Esophagus muscularis mucosa (tissue), 4 donors: ENCODE data around the gene GJB6. TPM values are rescaled to one million over a fixed set of nuclear protein-coding genes. Genes with fewer than 3 reads are reported as not detected.

Source experiments
- DNase-seq: peaks from one replicate; pipeline ENCODE4 v3.0.0-alpha.2; 2017; ENCODE audit errors: extremely low spot score
- H3K27ac ChIP-seq, 4 donors: fragments of 200-600 bp; sonication (generic); replicated peaks in 1 of 4; 1 replicate in 3 of 4; 2 replicates in 1 of 4; pipeline ENCODE4 v1.5.1; 2016 to 2019; ENCODE audit warnings: mild to moderate bottlenecking in 1 of 4
- H3K27me3 ChIP-seq, 4 donors: fragments of 200-600 bp; sonication (generic); one replicate each; pipeline versions ENCODE4 v1.5.1 to v1.6.0; 2016 to 2019
- H3K36me3 ChIP-seq, 4 donors: fragments of 200-600 bp; sonication (generic); one replicate each; pipeline ENCODE4 v1.5.1; 2016 to 2019
- H3K4me1 ChIP-seq, 4 donors: fragments of 200-600 bp; sonication (generic); one replicate each; pipeline ENCODE4 v1.5.1; 2016 to 2019
- H3K4me3 ChIP-seq, 4 donors: fragments of 200-600 bp; sonication (generic); 1 replicate in 2 of 4; 2 replicates in 2 of 4; pipeline ENCODE4 v1.5.1; 2016 to 2019; ENCODE audit warnings: mild to moderate bottlenecking in 4 of 4, moderate library complexity in 1 of 4
- H3K9me3 ChIP-seq, 4 donors: fragments of 200-600 bp; sonication (generic); 1 replicate in 3 of 4; 2 replicates in 1 of 4; pipeline ENCODE4 v1.5.1; 2016 to 2019
- EP300 ChIP-seq: sonication (generic); formaldehyde crosslinking; IDR thresholded peaks from one replicate; pipeline ENCODE4 v1.6.1; 2017; ENCODE audit warnings: antibody characterized with exemption
- POLR2A ChIP-seq: fragments of 450-650 bp; IDR thresholded peaks from one replicate; pipeline ENCODE4 v1.6.1; 2017; ENCODE audit warnings: antibody characterized with exemption, moderate library complexity, mild to moderate bottlenecking, low read depth
- POLR2AphosphoS5 ChIP-seq, 2 donors: sonication (generic); formaldehyde crosslinking; IDR thresholded peaks; one replicate each; pipeline ENCODE4 v1.6.1; 2017; ENCODE audit warnings: antibody characterized with exemption in 2 of 2
- WGBS: methylation state at CpG from one replicate; pipeline ENCODE4 v1.1.5; 2018; 5-methylcytosine and 5-hydroxymethylcytosine counted together
- intact Hi-C: fragments of 100-400 bp; cut with DNase I; formaldehyde crosslinking; loops from one replicate; pipeline ENCODE4 v1.15.1; 2023
- total RNA-seq, 4 donors: library from RNA; depleted of rRNA; stranded (reverse); fragments of >200 nt; gene quantifications; one replicate each; pipeline versions ENCODE4 v1.1.0 to v1.2.1, GENCODE V29; 2016
- TF ChIP-seq, protein P1 (sequence below), 3 experiments: fragments of 200-600 bp in 2 of 3; fragments of 450-650 bp in 1 of 3; sonication (generic) in 2 of 3; IDR thresholded peaks; one replicate each; pipeline ENCODE4 v1.5.1; 2017 to 2019; ENCODE audit warnings: antibody characterized with exemption in 3 of 3, mild to moderate bottlenecking in 2 of 3, moderate library complexity in 1 of 3

The GJB6 gene
- total RNA-seq, 4 donors from 2014 or later: not detected

DNA sequence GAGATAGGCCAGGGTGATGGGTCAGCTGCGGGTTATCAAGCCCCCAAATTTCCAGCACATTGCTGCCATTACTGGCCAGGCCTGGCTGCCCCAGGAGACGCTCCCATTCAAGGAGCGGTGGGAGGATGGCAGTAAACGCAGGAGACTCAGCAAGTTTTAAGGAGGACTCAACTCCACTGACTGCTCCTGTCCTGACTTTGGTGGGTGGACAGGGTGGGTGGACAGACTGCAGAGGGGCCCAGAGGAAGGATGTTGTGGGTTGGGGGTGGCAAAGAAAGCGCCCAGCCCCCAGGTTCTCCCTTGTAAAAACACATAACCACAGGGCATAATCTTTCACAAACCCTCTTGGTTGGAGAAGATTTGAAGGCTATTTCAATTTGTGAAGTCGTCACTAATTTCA lies 4.4 kb downstream of the GJB6 start:
- intact Hi-C loops: no loop called here
- H3K36me3 ChIP-seq: no peaks in the 10 kb centered on the region
- H3K9me3 ChIP-seq: no peaks in the 10 kb centered on the region
- no peak overlapping the region for H3K27ac ChIP-seq
- DNase-seq: peak; percentile 86
- peaks cover 9 to 18% (median 13%) of the 10 kb centered on the region in 4 donors for H3K4me1 ChIP-seq
- no peak for TF ChIP-seq EP300
- no peak for TF ChIP-seq POLR2A
- WGBS: 67% methylated on average over 3 of the region's 6 CpGs
- peaks cover 0 to 52% (median 12%) of the 10 kb centered on the region in 4 donors for H3K27me3 ChIP-seq
- H3K4me3 ChIP-seq: no peak overlapping the region

- TF ChIP-seq POLR2AphosphoS5 (IDR thresholded peaks at IDR 0.05) (no peak), POLR2A (no peak), EP300 (no peak)
- TF ChIP-seq, protein P1, sequence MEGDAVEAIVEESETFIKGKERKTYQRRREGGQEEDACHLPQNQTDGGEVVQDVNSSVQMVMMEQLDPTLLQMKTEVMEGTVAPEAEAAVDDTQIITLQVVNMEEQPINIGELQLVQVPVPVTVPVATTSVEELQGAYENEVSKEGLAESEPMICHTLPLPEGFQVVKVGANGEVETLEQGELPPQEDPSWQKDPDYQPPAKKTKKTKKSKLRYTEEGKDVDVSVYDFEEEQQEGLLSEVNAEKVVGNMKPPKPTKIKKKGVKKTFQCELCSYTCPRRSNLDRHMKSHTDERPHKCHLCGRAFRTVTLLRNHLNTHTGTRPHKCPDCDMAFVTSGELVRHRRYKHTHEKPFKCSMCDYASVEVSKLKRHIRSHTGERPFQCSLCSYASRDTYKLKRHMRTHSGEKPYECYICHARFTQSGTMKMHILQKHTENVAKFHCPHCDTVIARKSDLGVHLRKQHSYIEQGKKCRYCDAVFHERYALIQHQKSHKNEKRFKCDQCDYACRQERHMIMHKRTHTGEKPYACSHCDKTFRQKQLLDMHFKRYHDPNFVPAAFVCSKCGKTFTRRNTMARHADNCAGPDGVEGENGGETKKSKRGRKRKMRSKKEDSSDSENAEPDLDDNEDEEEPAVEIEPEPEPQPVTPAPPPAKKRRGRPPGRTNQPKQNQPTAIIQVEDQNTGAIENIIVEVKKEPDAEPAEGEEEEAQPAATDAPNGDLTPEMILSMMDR (IDR thresholded peaks at IDR 0.05): no peak
- no peaks in the 10 kb centered on the region for H3K36me3 ChIP-seq
- intact Hi-C loops: no loop called here
- H3K27me3 ChIP-seq: peaks cover 0 to 47% (median 8%) of the 10 kb centered on the region in 4 donors
- H3K27ac ChIP-seq: no peak overlapping the region
- peaks cover 7 to 13% (median 10%) of the 10 kb centered on the region in 4 donors for H3K4me1 ChIP-seq
- peak; percentile 64 for DNase-seq
- no peaks in the 10 kb centered on the region for H3K9me3 ChIP-seq
- WGBS: 83% methylated on average over 7 of the region's 8 CpGs
- no peak overlapping the region for H3K4me3 ChIP-seq
Measured at GRCh38 chr13:20227288-20227687, 4.8 kb downstream of the GJB6 start.

GRCh38 chr13:20222553-20222952 lies 9.6 kb downstream of the GJB6 start:
- H3K27ac ChIP-seq: no peak overlapping the region
- intact Hi-C loops: no loop called here
- H3K27me3 ChIP-seq: peaks cover 0 to 32% (median 0%) of the 10 kb centered on the region in 4 donors
- 77% methylated on average over 5 of the region's 5 CpGs for WGBS
- no peak overlapping the region for H3K4me3 ChIP-seq
- no peaks in the 10 kb centered on the region for H3K9me3 ChIP-seq
- DNase-seq: no peak
- no peaks in the 10 kb centered on the region for H3K36me3 ChIP-seq
- no peaks in the 10 kb centered on the region for H3K4me1 ChIP-seq
- no peak for TF ChIP-seq POLR2AphosphoS5 (IDR thresholded peaks at IDR 0.05)
- no peak for TF ChIP-seq EP300
- TF ChIP-seq POLR2A: no peak
- TF ChIP-seq, protein P1 (IDR thresholded peaks at IDR 0.05): no peak

- intact Hi-C loops: no loop called here
- H3K4me1 ChIP-seq: no peaks in the 10 kb centered on the region
- DNase-seq: no peak
- no peak overlapping the region for H3K27ac ChIP-seq
- H3K36me3 ChIP-seq: no peaks in the 10 kb centered on the region
- TF ChIP-seq, protein P1 (IDR thresholded peaks at IDR 0.05): no peak
- TF ChIP-seq EP300 (no peak), POLR2AphosphoS5 (IDR thresholded peaks at IDR 0.05) (no peak), POLR2A (no peak)
- no peaks in the 10 kb centered on the region for H3K9me3 ChIP-seq
- 68% methylated on average over 5 of the region's 6 CpGs for WGBS
- H3K27me3 ChIP-seq: peaks cover 0 to 24% (median 0%) of the 10 kb centered on the region in 4 donors
- H3K4me3 ChIP-seq: no peak overlapping the region
Measured at GRCh38 chr13:20221772-20222171, 10.3 kb downstream of the GJB6 start.

GRCh38 chr13:20219577-20219976 lies 12.5 kb downstream of the GJB6 start:
- intact Hi-C loops: no loop called here
- Histone ChIP-seq H3K27ac (no peak overlapping the region), H3K27me3 (peaks cover 0 to 15% (median 0%) of the 10 kb centered on the region in 4 donors), H3K9me3 (no peaks in the 10 kb centered on the region), H3K36me3 (no peaks in the 10 kb centered on the region), H3K4me1 (no peaks in the 10 kb centered on the region), H3K4me3 (no peak overlapping the region)
- no peak for TF ChIP-seq EP300
- no peak for TF ChIP-seq POLR2AphosphoS5 (IDR thresholded peaks at IDR 0.05)
- no peak for TF ChIP-seq POLR2A
- TF ChIP-seq, protein P1 (IDR thresholded peaks at IDR 0.05): no peak
- no peak for DNase-seq
